DOHH2 (cell line): ENCODE measurements around the gene EID3.

Source experiments
- CTCF ChIP-seq: fragments of 200-600 bp; sonication (generic); IDR thresholded peaks from one replicate; pipeline ENCODE4 v1.5.1; 2014; ENCODE audit warnings: antibody characterized with exemption, mild to moderate bottlenecking, low read depth, low read length; ENCODE audit not compliant: poor library complexity, severe bottlenecking
- EZH2phosphoT487 ChIP-seq: fragments of 200-600 bp; sonication (generic); IDR thresholded peaks from 2 replicates; pipeline ENCODE4 v1.6.1; 2017; ENCODE audit warnings: borderline replicate concordance, mild to moderate bottlenecking, antibody characterized with exemption, low read length, moderate library complexity, mixed read lengths

GRCh38 chr12:104323899-104324298 lies 20.4 kb downstream of the EID3 start:
- TF ChIP-seq CTCF (no peak), EZH2phosphoT487 (no peak)
